K562 (cell line): ENCODE measurements around the gene CCDC54. TPM values are rescaled to one million over a fixed set of nuclear protein-coding genes. Genes with fewer than 3 reads are reported as not detected.

Source experiments
- GABPB2 ChIP-seq: fragments of 250-450 bp; sonication (Bioruptor Pico); conservative IDR thresholded peaks from 2 replicates; pipeline ENCODE4 v1.5.1; 2021; ENCODE audit warnings: mild to moderate bottlenecking
- UBTF ChIP-seq, 2 experiments: IDR thresholded peaks; 2 replicates each; pipeline ENCODE4 v1.6.1; 2012; ENCODE audit warnings: improper control_type of control experiment in 2 of 2, low read depth in 2 of 2, low read length in 2 of 2, borderline replicate concordance in 1 of 2
- ZBTB12 ChIP-seq: fragments of 250-450 bp; sonication (Bioruptor Pico); IDR thresholded peaks from 2 replicates; pipeline ENCODE4 v1.4.0; 2020
- ZBTB7A ChIP-seq: IDR thresholded peaks from 2 replicates; pipeline ENCODE4 v1.6.1; 2011; ENCODE audit warnings: low read depth, mild to moderate bottlenecking, low read length, moderate library complexity, borderline replicate concordance; ENCODE audit not compliant: control insufficient read depth
- polyA plus RNA-seq, 8 experiments: library from polyadenylated mRNA; depleted of rRNA in 4 of 8; stranded (reverse) in 5 of 8; unstranded in 3 of 8; fragments of >200 nt; fragmentation: Nextera tagmentation in 2 of 8; fragmentation: Illumina TruSeq in 1 of 8; extraction: Ambion mirVana in 2 of 8; extraction: Trizol in 1 of 8; gene quantifications; 2 replicates each; pipeline versions ENCODE4 v1.2.1 to v1.2.3, GENCODE V29; 2011 to 2014; ENCODE audit warnings: inconsistent platforms in 1 of 8, missing spikeins in 1 of 8
- total RNA-seq, 7 experiments: library from RNA; depleted of rRNA in 6 of 7; stranded (reverse); fragments of >200 nt in 6 of 7; fragmentation: Illumina TruSeq in 2 of 7; extraction: Trizol in 2 of 7; gene quantifications; 2 replicates each; pipeline versions ENCODE4 v1.2.1 to v1.2.3, GENCODE V29; 2011 to 2021; ENCODE audit warnings: low replicate concordance in 1 of 7
- TF ChIP-seq, protein P1 (sequence below): fragments of 250-450 bp; sonication (Bioruptor Pico); IDR thresholded peaks from 2 replicates; pipeline ENCODE4 v1.8.0; 2022; ENCODE audit warnings: inconsistent platforms, mild to moderate bottlenecking, moderate library complexity, borderline replicate concordance
- TF ChIP-seq, protein P2 (sequence below): sonication (generic); formaldehyde crosslinking; IDR thresholded peaks from 2 replicates; pipeline ENCODE4 v1.8.0; 2022; ENCODE audit warnings: mild to moderate bottlenecking, missing genetic modification reagents

CCDC54 gene
- total and polyA plus RNA-seq, 9 of the 15 experiments (the other 6 are each of a cell fraction or from before 2014, with no cell fraction given): not detected

DNA sequence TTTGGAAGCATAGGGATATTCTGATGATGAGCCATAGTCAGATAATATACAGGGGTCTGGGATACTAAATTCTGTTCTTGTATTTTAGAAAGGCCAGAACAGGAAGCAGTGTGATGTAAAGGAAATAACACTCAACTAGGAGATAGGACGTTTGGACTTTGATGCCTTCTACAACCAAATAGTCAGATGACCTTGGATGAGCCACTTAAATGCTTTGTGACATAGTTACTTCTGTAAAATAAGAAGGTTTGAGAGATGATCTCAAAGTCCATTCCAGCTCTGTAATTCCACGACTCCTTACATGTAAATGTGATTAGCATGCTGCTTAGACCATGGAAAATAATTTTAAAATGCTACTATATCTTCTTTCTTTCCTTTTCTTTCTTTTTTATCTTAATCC is 29.5 kb upstream of the CCDC54 start (continued):
- TF ChIP-seq, protein P1, sequence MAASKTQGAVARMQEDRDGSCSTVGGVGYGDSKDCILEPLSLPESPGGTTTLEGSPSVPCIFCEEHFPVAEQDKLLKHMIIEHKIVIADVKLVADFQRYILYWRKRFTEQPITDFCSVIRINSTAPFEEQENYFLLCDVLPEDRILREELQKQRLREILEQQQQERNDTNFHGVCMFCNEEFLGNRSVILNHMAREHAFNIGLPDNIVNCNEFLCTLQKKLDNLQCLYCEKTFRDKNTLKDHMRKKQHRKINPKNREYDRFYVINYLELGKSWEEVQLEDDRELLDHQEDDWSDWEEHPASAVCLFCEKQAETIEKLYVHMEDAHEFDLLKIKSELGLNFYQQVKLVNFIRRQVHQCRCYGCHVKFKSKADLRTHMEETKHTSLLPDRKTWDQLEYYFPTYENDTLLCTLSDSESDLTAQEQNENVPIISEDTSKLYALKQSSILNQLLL (CRISPR knock-in tag): no peak
- TF ChIP-seq UBTF (IDR thresholded peaks at IDR 0.05; ENCODE audit: borderline replicate concordance in 1 of 2, low read depth in 2 of 2, low read length in 2 of 2) (no peak), GABPB2 (no peak), ZBTB12 (CRISPR knock-in tag) (no peak), ZBTB7A (no peak)
- TF ChIP-seq, protein P2, sequence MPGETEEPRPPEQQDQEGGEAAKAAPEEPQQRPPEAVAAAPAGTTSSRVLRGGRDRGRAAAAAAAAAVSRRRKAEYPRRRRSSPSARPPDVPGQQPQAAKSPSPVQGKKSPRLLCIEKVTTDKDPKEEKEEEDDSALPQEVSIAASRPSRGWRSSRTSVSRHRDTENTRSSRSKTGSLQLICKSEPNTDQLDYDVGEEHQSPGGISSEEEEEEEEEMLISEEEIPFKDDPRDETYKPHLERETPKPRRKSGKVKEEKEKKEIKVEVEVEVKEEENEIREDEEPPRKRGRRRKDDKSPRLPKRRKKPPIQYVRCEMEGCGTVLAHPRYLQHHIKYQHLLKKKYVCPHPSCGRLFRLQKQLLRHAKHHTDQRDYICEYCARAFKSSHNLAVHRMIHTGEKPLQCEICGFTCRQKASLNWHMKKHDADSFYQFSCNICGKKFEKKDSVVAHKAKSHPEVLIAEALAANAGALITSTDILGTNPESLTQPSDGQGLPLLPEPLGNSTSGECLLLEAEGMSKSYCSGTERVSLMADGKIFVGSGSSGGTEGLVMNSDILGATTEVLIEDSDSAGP: no peak
